GM19193 (cell line): ENCODE data around the gene PPP6R2.

Experiments used
- POLR2A ChIP-seq: IDR thresholded peaks from 4 replicates; pipeline ENCODE4 v1.6.1; 2011; ENCODE audit not compliant: insufficient read depth, insufficient read length; ENCODE audit errors: extremely low read depth

Gene PPP6R2

GRCh38 chr22:50303515-50303847 is 39.6 kb upstream of the PPP6R2 start:
- peak; percentile 7 for TF ChIP-seq POLR2A

DNA sequence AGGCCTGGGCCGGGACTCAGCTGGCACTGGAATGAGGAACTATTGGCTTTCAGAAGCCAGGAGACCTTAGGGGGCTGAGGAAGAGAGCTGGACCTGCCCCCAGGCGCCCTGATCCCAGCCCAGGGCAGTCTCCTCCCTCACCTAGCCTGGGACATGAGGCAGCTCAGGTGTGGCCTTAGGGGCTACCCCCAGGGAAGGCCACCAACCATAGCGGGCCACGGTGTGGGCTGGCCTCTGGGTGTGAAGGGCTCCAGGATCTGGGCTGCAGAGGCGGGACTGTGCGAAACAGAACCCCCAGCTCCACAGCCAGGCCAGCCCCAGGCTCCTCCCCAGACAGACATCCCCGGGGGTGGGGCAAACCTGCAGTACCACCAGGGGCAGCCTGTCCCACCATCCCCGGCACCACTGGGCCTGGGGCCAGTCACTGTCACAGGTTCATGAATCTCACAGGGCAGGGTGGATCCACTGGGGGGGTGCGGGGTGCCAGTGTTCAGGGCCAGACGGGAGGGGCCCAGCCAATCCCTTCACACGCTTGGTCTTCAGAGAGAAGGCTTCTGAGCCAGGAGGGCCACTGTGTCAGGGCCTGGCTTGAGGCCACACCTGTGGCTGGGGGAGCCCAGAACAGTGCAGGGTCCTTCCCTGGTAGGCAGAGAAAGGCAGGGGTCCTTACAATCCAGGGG is 39.1 kb upstream of the PPP6R2 start:
- TF ChIP-seq POLR2A, result no peak

DNA sequence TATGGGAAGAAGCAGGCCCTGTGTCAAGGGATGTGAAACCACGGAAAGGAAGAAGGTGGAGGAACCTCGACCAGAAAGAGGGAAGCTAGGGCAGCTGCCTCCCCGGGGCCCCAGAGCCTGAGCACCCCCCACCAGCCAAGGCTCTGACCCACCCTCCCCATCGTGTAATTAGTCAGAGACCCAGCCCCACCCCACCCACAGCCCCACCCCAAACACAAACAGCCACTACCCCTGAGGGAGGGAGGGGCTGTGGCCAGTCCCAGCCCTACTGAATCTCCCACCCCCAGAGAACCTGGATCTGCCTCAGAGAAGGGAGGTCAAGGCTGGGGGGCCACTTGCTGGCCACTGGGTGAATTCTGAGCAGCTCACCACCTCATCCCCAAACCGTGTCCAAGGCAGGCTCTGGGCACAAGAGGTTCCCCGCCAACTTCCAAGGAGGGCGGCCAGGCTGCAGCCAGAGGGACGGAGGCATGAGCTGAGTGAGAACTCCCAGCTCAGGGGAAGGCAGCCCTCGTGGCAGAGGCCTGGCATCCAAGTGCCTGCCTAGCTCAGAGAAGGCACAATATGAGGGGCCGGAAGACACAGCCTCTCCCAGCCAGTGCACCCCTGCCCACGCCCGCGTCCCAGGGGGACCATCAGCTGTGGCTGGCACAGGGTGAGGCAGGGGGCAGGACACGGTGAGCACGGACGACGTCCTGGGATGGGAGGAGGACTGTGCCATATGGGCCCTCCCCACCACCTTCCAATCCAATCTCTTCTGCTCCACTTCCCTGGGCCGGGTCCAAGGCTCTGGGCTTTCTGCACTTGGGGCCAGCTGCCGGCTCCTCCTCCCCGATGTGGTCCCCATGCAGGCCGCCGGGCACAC is 38.4 kb upstream of the PPP6R2 start:
- no peak for TF ChIP-seq POLR2A

- TF ChIP-seq POLR2A, result no peak
These were observed 37.7 kb upstream of the PPP6R2 start for GRCh38 chr22:50305393-50305922.

DNA sequence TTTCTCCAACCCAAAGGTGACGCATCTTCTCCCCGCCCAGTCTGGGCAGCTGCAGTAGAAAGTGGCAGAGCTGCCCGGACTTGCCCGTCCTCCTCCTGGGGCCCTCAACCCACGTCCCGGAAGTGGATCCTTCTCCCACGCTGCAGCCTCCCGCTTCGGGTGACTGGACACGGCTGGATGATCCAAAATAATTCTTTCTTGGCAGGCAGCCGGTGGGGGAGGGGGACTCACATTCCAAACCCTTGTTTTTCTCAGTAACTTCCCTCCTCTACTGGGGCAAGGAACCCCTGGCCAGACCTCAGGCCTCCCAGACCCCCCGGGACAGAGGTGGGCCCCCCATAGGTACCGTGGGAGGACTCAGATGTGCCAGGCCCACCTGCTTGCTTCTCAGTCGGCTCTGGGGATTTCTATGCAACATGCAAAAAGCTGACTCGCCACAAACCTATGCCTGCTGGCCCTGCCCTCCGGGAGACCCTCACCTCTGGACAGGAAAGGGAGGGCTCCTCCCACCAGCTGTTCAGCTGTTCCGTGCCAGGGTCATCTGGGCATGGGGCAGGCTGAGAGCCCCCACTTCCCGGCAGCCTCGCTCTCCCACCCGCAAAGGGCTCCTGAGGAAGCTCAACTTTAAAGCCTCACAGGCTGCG is 37.1 kb upstream of the PPP6R2 start:
- peak; percentile 46 for TF ChIP-seq POLR2A

DNA sequence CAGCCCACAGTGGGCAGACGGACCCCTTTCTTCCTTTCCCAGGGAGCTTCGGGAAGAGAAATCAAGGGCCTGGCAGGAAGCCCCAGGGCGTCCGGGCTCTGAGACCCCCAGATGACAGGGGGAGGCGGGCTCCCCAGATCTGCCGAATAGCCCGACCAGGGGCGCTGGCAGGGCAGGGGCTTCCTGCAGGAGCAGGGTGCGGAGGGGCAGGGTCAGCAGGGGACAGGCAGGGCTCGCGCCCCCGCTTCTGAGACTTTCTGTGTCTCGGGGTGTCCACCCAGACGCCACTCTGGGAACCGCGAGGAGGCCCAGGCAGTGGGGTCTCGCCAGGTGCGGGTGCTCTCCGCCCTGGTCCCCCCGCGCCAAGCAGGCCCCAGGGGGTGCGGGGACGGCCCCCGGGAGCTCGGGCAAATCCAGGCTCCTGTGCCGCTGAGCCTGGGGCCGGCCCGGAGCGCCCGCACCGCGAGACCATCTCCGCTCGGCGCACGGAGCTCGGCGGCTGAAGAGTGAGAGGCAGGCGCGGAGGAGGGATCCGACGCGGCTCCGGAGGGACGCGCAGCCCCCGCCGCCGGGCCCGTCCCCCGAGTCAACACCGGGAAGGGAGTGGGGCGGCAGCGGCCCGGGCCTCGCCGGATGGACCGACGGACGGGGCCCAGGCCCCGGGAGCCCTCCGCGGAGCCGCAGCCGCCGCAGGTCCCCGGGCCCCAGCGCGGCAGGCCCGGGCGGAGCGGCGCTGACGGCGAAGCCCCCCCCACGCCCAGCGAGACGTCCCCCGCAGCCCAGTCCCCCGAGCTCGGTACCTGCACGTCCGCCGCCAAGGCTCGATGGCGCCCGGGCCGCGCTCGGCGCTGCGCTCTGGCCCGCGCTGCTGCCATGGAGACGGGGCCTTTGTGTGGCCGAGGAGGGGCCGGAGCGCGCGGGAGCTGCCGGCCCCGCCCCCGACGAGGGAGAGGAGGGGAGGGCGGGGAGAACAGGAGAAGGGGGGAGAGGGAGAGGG is 36.1 kb upstream of the PPP6R2 start, which contains the start of gene PLXNB2:
TSS of gene PLXNB2 (minus strand) at position 894 of the 997 bp plus-strand sequence. CDS start 17,062 bp downstream, outside the sequence.
- peak; percentile 61 for TF ChIP-seq POLR2A

DNA sequence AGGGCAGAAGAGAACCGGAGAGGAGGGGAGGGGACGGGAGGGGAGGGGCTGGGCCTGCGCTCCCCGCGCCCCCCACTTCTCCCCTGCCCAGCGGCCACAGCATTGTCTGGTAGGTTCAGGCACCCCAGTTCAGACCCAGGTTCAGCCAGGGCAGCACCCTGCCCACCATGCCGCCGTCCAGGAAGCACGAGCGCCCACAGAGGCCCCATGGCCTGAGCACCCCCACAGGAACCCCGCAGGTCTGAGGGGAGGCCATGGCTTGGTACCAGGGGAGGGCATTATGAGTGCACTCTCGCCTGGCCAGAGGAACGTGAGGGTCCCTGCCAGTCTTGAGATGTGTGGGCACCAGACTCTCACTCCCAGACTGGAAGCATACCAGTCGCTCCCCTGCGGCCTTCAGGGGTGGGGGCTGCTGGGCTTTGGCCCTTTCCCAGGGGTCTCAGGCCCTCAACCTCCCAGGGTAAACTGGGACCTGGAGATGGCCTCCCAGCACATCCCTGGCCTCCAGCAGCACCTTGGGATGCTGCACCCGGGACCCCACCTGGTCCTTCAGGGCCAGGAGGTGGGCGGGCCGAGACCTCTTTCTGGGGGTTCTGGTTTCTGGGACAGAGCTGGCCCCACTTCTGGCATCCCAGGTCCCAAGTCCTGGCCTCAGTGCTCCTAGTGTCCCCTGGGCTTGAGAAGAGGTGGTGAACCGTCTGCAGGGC is 35.1 kb upstream of the PPP6R2 start:
- no peak for TF ChIP-seq POLR2A

DNA sequence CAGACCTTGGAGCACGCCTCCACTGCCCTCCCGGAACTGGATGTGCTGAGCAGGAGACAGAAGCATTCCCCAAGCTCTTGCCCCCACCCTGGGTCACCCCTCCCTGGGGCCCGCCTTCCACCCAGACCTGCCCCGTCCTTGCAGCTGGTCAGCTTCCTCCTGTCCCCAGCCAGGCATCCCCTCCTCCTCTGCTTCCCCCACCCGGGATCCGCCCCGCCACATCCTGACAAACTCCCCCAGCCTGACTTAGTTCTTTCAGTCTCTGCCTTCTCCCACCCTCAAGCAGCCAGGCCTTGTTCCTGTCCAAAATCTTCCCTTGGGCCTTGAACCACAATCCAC is 34.6 kb upstream of the PPP6R2 start:
- TF ChIP-seq POLR2A, result no peak

GRCh38 chr22:50308986-50309600 is 34.0 kb upstream of the PPP6R2 start:
- TF ChIP-seq POLR2A, result no peak

DNA sequence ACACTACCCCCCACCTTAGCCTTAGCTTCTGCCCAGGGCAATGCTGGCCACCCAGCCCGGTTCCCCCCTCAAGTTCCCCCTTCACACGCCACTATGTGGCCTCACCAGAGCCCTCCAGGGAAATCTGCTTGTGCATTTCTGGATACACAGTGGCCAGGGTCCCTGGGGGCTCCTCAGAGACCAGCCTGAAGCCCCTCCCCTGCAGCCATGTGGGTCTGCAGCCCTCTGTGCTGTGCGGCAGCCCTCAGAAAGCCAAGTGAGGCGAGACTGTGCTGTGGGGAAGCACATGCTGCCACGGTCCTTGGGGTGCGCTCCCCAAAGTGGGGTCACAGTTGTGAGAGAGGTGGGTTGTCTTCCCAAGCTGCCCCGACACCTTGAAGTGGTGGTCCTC is 33.5 kb upstream of the PPP6R2 start:
- TF ChIP-seq POLR2A, result no peak

DNA sequence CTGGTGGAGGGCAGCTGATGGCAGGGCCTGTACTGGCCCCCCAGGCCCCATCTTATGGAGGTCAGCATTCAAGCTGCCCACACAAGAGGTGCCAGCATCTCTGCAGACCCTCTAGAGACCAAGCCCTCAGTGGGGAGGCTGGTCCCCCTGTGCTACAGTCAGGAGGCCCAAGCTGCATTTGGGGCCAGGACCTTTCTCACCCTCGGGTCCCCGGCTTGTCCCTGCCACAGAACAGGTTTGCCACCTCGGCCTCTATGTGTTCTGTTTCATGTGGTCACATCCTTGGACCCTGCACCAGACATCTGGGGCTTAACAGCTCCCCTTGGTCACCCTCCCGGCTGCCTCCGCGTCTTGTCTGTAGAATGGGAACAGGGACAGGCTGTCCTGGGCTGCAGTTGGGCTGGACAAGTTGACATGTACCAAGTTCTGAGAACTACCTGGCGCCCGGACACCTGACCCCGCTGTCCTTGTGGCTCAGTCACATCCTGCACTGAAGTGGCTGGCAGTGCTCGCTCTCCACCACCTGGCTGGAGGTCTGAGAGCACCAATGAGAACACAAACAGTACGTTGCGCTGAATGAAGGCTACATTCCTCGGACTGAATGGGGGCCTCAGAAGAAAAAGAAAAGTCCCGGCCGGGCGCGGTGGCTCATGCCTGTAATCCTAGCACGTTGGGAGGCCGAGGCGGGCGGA is 33.0 kb upstream of the PPP6R2 start:
- no peak for TF ChIP-seq POLR2A

- no peak for TF ChIP-seq POLR2A
These were observed 32.1 kb upstream of the PPP6R2 start for GRCh38 chr22:50310949-50311444.
